GM21515 (cell line): ENCODE data around the gene CTR9.

ENCODE experiments used
- ATAC-seq: cut with Tn5 transposase; IDR thresholded peaks from one replicate; pipeline ENCODE4 v1.9.1; 2021; ENCODE audit not compliant: unreplicated experiment

Gene CTR9

DNA sequence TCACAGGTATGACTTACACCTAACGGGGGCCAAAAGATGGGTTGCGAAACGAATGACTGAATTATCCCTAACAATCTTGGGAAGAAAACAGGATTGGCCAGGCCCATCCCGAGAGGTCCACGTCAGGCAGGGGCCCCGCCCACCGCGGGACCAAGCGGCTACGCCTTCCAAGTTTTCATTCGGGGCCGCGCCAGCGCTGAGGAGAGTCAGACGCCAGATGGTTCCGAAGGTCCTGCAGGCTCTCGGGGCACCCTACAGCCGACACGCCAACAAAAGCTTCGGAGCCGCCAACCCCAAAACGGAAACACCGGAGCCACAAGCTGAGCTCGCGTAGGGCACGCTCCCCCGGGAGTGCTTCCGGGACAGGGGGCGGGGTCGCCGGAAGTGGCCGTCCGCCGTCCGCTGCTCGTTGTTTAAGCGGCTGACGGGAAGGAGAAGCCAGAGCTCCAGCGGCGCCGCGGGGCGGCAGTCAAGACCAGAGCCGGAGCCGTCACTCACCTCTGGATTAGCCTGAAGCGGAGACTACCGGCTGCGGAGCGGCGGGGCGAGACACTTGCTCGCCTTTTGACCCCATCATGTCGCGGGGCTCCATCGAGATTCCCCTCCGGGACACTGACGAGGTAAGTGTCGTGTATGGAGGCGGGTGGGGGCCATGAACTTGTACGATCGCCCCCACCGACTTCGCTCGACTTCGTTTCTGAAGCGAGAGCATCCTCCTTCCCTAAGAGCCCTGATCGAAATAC is at the start of gene CTR9:
Gene CTR9 (plus strand): TSS at position 409 of the 743 bp plus-strand sequence. CDS start 167 bp downstream, at position 576.
- peak; percentile 94 for ATAC-seq

DNA sequence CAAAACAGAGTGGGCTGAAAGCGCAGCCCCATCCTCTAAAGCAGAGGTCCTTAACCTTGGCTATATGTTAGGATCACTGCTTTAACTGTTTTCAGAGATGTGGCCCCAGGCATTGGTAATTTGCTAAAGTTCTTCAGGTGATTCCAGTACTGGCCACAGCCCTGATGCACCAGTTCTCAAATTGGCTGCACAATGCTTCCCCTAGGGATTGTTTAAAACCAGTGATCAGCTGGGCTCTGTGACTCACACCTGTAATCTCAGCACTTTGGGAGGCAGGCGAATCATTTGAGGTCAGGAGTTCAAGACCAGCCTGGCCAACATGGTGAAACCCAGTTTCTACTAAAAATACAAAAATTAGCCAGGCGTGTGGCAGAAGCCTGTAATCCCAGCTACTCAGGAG is 49.1 kb upstream of the CTR9 start:
- ATAC-seq = no peak

DNA sequence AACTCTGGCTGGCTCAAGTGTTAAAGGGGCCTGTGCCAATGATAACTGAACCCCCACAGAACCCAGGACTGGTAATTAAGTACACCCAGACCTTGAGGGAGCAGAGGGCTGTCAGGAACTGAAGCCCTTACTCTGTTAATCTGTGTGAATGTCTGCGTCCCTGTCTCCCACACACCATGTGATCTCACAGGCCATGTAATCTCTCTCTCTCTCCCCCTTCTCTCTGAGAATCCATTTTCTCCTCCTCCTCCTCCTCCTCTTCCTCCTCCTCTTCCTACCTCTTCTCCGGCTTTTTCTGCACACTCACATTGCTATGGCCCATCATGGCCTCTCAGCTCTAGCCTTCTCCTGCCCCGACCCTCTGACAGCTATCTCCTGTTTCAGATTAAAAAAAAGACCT is 42.9 kb upstream of the CTR9 start:
- ATAC-seq = no peak

DNA sequence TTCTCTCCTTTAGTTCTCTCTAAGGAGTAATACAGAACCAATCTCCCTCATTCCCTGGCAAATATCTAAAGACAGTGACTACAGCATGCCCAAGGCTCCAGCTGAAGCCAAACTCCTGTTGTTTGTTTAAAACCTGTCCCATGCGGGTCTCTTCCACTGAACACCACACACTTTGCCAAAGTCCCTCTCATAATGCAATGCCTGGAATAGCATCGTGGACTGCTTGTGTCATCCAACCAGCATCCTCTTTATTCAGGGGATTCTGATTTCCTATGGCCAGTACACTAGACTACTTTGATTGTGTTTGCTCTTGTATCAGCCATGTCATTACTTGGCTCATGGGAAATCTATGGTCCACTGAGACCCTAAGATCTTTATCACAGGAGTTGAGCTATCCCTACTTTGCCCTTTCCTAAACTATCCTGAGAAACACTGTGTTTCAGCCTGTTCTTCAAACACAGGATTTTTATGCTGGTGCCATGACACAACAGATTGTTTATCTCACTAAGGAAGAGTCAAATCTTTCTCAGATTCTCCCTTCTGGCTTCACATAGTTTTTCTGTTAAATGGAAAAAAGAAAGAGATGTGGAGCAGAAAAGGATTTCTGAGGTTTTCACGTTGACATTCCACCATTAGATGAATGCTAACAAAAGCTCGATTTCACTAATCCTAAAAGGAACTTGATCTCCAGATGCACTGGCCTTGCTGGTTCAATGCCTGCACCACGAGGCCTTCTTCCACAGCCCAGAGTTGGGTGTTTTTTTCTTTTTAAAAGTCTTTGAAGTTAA is 41.6 kb upstream of the CTR9 start:
- ATAC-seq = no peak

DNA sequence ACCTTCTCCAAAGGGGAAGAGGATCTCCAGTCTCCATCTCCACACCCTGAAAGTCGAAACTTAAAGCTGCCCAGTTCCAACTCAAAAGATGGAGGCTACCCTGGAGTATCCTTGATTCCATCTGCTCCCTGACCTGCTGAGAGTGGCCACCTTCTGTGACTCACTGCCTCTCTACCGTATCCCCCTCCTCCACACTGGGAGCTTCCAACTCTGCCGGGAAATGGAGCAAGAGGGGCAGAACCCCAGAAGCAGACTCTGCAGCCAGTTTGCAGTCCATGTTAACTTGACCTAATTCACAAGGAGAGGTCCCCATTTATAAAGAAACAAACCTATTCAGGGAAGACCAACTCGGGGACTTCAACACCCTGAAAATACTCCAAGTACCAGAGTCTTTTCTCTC is 35.5 kb upstream of the CTR9 start:
- ATAC-seq = no peak

DNA sequence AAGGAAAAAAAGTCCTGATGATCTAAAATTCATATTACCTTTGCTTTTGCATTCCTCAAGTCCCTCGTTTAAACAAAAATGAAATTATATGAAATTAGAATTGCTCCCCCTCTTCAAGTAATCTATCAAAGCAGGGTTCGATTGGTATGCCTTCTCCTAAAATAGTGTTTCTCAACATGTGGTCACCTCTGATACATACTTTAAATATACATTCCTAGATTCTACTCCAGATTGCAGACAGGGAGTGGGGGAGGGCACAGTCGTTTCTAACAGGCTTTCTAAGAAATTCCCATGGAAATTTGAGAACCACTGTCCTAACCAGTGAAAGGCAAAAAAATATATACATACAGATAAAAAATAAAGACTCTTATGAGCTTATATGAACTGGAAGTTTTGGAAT is 34.9 kb upstream of the CTR9 start:
- no peak for ATAC-seq

DNA sequence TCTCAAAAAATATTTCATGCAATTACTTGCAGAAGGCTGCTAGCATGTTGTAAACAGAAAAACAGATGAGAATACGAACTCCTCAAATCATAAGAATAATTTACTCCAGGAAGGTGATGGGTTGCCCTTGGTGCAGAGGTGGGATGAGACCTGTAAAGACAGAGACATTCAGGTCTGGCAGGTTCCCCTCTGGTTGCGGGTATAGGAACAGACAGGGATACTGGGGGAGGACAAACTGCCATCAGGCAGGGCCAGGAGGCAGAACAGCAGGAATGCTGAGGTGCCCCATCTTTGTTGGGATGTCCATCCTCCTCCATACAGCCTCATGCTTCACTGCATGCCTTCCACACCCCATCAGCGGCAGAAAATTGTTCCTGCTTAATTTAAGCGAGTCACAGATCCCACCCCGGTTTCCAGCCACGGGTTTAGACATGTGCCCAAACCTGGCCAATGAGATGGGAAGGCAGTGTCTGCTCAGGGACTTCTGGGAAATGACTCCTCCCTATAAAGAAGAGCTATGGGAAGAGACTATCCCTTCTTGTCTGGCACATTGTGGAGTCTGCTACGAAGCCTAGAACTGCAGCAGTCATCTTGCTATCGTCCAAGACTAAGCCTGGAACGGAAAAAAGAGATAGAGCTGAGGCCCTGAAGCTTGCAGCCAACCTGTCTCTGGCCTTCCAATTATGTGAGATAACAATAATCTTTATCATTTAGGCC is 34.3 kb upstream of the CTR9 start:
- no peak for ATAC-seq

DNA sequence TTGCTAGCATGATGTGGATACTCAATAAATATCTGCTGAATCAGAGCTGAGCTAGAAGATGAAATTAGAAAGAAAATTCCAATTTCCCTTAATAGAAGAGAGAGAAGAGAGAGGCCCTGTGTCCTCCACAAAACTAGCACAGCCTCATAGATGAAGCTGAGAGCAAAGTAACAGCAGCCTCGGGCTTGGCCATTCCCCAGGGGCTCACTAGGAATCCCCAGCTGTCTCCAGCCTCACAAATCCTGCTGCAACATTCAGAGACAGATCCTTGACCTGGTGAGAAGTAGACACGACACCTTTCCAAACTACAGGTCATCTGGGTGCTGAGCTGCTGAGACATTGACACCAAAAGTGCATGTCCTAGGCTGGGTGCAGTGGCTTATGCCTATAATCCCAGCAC is 31.4 kb upstream of the CTR9 start:
- ATAC-seq = no peak

DNA sequence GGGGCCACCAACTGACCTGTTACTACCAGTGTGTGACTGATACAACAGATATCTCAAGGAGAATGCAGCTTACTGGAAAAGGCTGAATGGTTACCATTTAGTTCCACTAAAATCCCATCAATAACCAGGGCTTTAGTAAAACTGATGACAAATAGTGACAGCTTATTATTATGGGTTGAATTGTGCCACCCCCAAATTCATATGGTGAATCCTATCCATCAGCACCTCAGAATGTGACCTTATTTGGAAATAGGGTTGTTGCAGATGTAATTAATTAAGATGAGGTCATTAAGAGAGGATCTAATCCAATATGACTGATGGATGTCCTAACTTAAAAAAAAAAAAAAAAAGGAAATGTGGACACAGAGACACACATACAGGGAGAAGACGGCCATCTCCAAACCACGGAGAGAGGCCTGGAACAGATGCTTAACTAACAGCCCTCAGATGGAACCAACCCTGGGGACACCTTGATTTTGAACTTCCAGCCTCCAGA is 30.1 kb upstream of the CTR9 start:
- no peak for ATAC-seq

DNA sequence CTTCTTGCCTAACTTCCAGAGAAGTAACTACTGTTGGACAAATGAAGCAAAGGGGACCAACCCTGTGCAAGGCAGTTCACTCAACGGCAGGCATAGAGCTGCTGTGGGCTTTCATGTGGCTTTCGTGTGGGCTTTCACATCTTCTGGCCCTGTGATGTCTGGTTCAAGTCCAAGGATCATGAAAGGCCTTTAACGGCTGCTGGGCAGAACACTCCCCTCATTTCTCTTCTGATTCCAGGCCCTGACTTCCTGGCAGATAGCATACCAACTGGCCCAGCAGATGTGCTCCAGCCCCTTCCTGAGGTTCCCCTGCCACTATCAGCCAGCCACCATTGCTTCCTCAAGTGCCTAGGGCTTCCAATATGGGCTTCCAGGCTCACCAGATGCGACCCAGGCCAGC is 28.7 kb upstream of the CTR9 start:
- ATAC-seq = no peak

DNA sequence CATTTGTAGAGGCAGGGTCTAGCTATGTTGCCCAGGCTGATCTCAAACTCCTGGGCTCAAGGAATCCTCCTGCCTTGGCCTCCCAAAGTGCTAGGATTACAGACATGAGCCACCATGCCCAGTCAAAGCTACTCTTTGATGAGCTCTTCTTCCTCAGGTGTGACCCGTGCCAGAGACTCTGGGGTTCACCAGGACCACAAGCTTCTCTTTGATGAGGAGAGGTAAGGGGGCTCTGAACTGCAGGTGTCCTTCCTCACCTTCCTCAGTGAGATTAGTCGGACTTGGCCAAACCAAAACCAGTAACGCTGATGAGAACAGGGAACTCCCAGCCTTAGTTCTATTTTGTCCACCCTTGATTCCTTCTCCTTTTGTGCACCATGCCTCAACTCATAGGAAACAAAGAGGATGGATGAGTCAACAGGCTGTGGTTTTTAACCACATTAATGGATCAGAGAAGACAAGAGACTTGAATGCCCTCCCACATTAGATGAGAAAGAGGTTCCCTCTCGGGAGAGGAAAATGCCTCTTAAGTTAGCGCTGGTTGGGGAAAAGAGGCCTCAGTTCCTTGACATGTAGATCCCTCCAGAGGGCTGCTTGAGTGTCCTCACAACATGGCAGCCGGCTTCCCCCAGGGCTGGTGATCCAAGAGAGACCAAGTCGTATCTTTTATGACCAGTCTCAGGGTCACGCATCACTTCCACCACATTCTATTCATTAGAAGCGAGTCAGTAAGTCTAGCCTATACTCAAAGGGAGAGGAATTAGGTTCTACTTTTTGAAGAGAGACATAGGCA is 25.7 kb upstream of the CTR9 start:
- ATAC-seq = no peak

DNA sequence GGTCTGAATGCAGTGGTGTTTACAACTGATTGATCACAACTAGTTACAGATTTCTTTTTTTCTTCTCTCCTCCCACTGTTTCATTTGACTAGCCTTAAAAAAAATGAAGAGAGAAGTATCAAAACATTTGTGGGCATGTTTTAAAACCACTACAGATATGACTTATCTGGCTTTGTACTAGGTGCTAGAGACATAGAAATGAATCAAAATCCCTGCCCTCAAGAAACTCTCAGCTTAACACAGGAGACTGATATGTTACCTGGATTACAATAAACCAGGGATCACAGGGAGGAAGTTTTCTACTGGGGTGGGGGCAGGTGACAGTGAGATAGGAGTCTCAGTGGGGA is 25.2 kb upstream of the CTR9 start:
- no peak for ATAC-seq

DNA sequence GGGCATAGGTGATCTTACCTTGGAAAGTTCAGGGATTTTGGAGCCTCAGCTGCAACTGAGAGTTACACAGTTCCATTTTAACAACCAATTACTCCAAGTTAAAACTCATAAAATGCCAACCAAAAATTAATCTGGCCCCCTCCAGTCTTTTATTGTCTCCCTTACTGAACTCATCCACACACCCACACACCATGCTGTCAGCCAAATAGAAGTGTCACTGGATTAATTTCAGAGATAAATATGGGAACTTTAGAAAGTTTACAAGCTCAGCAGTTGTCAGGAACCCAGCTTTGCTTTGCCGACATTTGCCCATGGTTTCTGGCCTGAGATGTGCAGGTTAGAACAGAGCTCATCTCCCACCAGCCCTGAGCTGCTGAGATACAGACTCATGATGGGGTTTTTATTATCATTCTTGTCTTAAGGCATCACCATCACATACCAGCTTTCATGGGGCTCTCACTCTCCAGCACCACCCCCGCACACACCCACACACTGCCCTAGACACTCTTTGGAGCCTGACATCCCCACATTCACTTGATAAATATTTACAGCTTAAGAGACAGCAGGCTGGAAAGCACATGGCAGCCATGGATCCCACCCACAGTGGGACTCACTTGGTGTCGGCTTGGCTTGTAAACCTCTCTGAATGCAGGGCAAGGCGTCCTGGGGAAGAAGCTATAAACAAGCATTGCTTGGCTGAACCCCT is 23.7 kb upstream of the CTR9 start:
- no peak for ATAC-seq

DNA sequence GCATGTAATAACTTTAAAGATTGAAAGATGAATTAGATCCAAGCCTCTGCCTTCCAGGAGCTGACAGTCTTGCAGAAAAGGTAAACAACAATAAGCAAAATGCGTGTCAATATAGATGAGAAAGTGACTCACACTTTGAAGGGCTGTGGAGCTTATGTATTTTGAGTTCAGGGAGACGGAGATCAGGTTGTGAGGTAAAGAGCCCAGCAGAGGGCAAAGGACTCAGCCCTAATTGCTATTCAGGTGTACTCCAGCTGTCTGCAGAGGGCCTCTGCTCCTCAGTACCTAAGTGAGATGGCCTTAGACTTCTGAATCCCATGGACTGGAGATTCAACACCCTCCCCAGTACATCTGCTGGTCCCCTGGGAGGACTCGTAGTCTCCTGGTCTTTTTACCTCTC is 22.9 kb upstream of the CTR9 start:
- ATAC-seq = no peak

DNA sequence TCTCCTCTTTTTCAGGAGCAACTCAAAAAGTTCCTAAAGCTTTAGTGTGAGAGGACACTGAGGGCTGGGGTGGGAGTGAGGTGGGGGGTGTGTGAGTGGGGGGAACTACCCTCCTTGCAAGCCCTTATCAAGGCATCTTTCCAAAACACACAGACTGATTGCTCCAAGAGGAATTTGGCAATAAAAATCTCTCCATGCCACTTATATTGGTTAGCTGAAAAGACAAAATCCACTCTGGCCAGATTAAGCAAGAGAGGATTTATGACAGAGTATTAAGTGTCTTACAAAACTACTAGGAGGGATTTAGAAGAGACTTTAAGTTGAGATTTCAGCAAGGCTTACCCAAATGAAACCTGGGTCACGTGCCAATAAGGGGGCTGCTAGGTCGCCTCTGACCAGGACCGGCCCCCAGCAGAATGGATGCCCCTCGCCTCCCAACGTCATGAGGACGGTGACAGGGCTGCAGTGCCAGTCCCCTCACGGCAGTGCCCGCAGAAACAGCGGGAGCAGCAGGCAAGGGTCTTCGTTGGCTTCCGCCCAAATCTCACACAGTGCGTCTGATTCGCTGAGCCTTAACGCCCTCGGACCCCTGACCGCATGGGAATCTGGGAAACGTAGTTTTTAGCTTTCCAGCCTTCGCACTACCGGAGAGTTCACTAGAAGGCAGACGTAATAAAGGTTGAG is 22.1 kb upstream of the CTR9 start:
- no peak for ATAC-seq

DNA sequence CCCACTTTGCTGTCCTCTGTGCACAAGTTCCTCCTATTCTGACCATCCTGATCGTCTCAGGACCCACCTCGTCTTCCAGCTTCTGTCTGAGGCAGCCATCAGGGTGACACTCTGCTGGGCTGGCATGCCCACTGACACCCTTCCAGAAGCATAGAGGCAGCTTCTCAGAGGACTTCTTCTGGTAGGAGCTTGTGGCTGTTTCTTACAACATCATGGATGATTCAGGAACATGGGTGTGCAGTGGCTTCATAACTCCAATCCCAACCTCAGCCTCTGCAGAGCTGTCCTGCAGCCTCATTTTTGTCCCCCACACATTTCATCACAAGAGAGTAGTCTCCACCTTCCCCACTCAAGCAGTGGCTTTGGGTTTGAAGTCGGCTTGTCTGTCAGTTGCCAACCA is 20.9 kb upstream of the CTR9 start:
- ATAC-seq = no peak

DNA sequence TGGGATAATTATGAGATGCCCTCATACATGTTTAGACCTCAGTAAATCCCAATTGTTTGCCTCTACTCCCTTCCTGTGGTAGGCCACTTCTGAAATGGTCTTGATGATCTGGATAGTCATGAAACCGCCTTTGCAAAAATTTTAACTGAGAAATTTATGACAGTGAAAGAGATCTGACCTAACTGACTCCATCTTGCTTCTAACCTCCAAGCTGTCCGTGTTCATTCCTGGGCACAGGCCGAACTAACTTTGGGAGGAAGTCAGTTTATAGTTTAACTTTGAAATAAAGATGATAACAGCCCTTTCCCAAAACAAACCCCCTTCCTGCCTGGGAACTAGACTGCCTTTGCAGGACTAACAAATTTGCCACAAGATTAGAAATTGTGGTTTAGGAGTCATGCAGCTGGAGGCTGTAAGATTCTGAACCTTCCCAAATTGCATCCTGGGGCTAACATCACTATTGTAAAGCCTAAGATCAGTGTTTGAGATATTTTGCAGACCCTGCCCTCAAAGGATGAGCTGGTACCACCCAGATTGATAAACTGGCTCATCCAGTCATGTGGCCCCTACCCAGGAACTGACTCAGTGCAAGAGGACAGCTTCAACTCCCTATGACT is 19.9 kb upstream of the CTR9 start:
- no peak for ATAC-seq

DNA sequence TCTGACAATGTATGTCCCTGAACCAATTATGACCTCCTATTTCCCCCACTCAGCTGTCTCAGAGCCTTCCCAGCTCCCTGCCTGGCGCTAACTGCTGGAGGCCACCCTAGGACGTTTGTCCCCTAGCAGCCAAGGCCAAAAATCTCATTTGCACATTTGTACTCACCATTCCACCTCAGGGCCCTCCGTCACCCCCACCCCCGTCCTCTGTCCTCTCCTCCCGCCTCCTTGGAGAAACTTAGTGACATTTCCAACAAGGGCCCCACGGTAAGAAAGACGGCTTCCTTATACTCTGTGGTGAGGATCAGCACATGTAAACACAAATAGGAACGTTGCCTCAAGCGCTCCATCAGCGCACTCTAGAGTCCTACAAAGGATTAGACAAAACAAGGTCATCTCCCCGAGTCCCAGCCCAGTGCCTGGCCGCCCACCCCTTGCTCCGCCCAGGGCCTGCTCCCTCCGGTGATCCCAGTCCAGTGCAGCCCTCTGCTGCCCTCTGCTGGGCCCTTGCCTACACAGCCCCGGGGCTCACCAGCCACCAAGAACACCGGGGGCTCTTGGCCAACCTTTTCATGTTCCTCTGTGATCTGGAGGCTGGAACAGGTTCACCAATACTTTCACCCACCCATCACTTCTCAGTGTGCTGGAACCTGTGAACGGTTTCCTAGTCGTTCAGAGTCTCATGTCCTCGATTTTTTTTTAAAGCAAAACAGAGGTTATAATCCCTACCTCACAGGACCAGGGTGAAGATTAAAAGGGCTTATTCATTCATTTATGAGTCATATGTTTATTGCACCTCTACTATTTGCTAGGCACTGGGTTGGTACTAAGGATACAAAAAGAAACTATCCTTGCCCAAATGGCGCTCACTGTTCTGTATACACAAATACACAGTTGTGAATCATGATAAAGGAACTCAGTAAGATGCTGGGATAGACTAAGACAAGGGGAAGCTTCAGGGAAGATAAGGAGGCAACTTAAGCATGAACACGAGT is 15.3 kb upstream of the CTR9 start:
- peak; percentile 95 for ATAC-seq
